NCI-H748 treated with DMSO at 0.1 percent for 48 hours (cell line): ENCODE measurements around the gene KRT33A.

ENCODE experiments used
- DNase-seq: peaks from one replicate; lab custom pipeline; 2025; lab: John Stamatoyannopoulos, UW

KRT33A gene

GRCh38 chr17:41301916-41302901, 48.4 kb downstream of the KRT33A start, which contains the start of gene KRTAP29-1:
KRTAP29-1 (minus strand) TSS chr17:41302851; CDS start chr17:41302851, 0 bp downstream.
- DNase-seq: no peak

DNA sequence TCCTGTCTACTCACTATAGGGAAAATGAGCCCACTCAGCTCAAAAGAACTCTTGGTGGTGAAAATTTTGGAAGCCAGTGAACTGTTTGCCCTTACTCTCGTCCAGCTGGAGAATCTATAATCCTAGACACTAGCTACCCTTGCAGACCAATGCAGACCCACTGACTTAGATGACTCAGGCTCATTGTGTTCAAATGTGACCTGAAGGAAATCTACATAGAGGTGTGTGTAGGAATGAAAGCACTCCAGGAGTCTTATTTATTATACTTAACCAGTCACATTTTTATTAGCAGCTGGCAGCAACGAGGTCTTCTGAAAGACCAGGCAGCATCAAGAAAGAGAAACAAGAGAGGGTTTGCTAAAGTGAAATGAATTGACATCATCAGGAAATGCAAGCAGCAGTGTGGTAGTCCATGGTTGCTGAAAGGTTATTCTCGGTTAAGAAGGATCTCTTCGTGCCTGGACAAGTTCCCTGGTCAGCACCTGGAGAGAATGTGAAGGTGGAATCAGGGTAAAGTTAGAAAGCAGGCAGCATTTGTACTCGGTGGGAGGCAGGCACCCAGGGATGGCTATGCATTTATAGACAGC, 49.3 kb downstream of the KRT33A start:
- DNase-seq: no peak

DNA sequence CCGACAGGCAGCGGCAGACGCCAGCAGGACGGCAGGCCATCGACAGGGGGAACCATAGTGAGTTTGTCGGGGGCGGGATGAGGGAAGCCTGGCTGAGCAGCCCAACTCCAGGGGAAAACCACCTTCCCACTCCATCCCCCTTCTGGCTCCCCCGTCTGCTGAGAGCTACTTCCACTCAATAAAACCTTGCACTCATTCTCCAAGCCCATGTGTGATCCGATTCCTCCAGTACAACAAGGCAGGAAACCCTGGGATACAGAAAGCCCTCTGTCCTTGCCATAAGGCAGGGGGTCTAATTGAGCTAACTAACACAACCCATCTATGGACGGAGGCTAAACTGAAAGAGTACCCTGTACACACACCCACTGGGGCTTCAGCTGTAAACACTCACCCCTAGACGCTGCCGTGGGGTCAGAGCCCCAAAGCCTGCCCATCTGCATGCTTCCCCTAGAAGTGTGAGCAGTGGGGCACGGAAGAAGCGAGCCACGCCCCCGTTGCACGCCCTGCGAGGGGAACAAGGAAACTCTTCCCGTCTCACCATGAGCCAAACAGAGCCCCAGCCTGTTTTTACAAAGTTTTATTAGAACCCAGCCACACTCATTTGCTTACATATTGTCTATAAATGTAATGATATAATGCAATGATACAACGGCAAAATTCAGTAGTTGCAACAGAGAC, 52.0 kb downstream of the KRT33A start:
- DNase-seq: no peak

DNA sequence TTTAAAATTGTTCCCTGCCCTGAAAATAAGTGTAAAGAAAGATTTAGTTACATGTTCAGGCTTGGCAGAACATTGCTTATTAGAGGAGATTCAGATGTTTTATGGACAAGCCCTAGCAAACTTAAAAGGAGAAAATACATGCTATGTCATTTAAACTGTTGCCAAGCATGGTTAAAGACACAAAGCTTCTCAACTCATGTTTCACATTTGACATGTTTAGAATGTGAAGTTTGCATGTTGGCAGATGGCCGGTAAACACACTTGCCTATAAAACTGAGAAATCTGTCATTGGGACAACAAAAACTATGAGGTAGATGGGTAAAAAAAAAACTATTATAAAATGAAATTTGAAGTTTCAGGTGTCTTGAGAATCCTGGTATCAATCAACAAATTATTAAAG, 53.8 kb downstream of the KRT33A start:
- no peak for DNase-seq
